Renal cortex interstitium (tissue), 11 donors: ENCODE measurements around the gene MAP2K4. TPM values are rescaled to one million over a fixed set of nuclear protein-coding genes. Genes with fewer than 3 reads are reported as not detected.

Experiments used
- DNase-seq, 11 donors: peaks; one replicate each; pipeline ENCODE4 v3.0.0-alpha.2; 2013; ENCODE audit warnings: low read depth in 9 of 11, low spot score in 4 of 11; ENCODE audit errors: extremely low read depth in 1 of 11
- polyA plus RNA-seq, 3 donors: library from polyadenylated mRNA; unstranded; fragments of 120-200 nt; gene quantifications; one replicate each; pipeline ENCODE4 v1.2.1, GENCODE V29; 2013; ENCODE audit not compliant: insufficient read length in 3 of 3

MAP2K4 gene
- polyA plus RNA-seq, 3 donors: 37.3 to 44.1 (median 39.2) TPM

- DNase-seq: no peak
Observed at GRCh38 chr17:12068946-12069345, 48.3 kb downstream of the MAP2K4 start.

GRCh38 chr17:12070561-12070960, 49.9 kb downstream of the MAP2K4 start:
- DNase-seq: no peak

- no peak for DNase-seq
Observed at GRCh38 chr17:12074346-12074745, 53.7 kb downstream of the MAP2K4 start.

GRCh38 chr17:12077773-12078172, 57.1 kb downstream of the MAP2K4 start:
- DNase-seq: no peak

- no peak for DNase-seq
Observed at GRCh38 chr17:12078791-12079190, 58.1 kb downstream of the MAP2K4 start.

- DNase-seq: no peak
Observed at GRCh38 chr17:12081720-12082119, 61.0 kb downstream of the MAP2K4 start.

- DNase-seq: no peak
Observed at GRCh38 chr17:12085076-12085949, 64.6 kb downstream of the MAP2K4 start.

GRCh38 chr17:12088035-12088434, 67.4 kb downstream of the MAP2K4 start:
- DNase-seq: no peak

- DNase-seq: no peak
Observed at GRCh38 chr17:12089809-12090384, 69.2 kb downstream of the MAP2K4 start.

GRCh38 chr17:12094336-12094735, 73.7 kb downstream of the MAP2K4 start:
- DNase-seq: no peak

- DNase-seq: no peak
Observed at GRCh38 chr17:12095522-12095921, 74.8 kb downstream of the MAP2K4 start.

- DNase-seq: no peak
Observed at GRCh38 chr17:12097326-12097725, 76.6 kb downstream of the MAP2K4 start.

- no peak for DNase-seq
Observed at GRCh38 chr17:12098568-12098967, 77.9 kb downstream of the MAP2K4 start.

GRCh38 chr17:12099412-12099811, 78.7 kb downstream of the MAP2K4 start:
- no peak for DNase-seq

GRCh38 chr17:12104831-12105230, 84.2 kb downstream of the MAP2K4 start:
- DNase-seq: no peak

- no peak for DNase-seq
Observed at GRCh38 chr17:12107905-12108304, 87.2 kb downstream of the MAP2K4 start.

GRCh38 chr17:12110906-12111305, 90.2 kb downstream of the MAP2K4 start:
- DNase-seq: no peak

- no peak for DNase-seq
Observed at GRCh38 chr17:12113156-12113555, 92.5 kb downstream of the MAP2K4 start.

GRCh38 chr17:12114686-12115418, 94.2 kb downstream of the MAP2K4 start:
- DNase-seq: no peak

GRCh38 chr17:12116143-12116542, 95.5 kb downstream of the MAP2K4 start:
- DNase-seq: no peak
